Caco-2 (cell line): Measurements from ENCODE around the gene GRB14. TPM values are rescaled to one million over a fixed set of nuclear protein-coding genes. Genes with fewer than 3 reads are reported as not detected.

ENCODE experiments used
- BruUV-seq: library from RNA; stranded (reverse); fragments of 400-500 nt; replicated peaks from 2 replicates; lab custom pipeline; 2021; lab: Mats Ljungman, UMichigan
- CTCF ChIA-PET: fragments of 300-600 bp; sonication (Branson Sonifier 250); formaldehyde crosslinking; loops from one replicate; lab custom pipeline; 2022; ENCODE audit warnings: antibody characterized with exemption; lab: Charles Lee
- POLR2A ChIA-PET: fragments of 300-600 bp; sonication (Branson Sonifier 250); formaldehyde crosslinking; loops from one replicate; lab custom pipeline; 2022; ENCODE audit warnings: antibody characterized with exemption; lab: Charles Lee
- DNase-seq, 2 experiments: peaks; one replicate each; pipeline versions ENCODE4 v3.0.0 to v3.0.0-alpha.2; 2020 to 2022
- H3K27me3 ChIP-seq: replicated peaks from 2 replicates; pipeline ENCODE4 v1.6.0; 2011; ENCODE audit warnings: low read length; ENCODE audit not compliant: control insufficient read depth, insufficient read depth
- H3K36me3 ChIP-seq: 2 replicates; pipeline ENCODE4 v1.5.1; 2011; ENCODE audit warnings: low read length; ENCODE audit not compliant: control insufficient read depth, insufficient read depth
- H3K4me1 ChIP-seq: fragments of 250-450 bp; sonication (Bioruptor Pico); 2 replicates; pipeline ENCODE4 v1.5.1; 2020; ENCODE audit warnings: mild to moderate bottlenecking
- H3K4me3 ChIP-seq: 2 replicates; pipeline ENCODE4 v1.5.1; 2011; ENCODE audit warnings: low read depth, mild to moderate bottlenecking, control low read depth, low read length
- H3K9me3 ChIP-seq: fragments of 250-450 bp; sonication (Bioruptor Pico); 2 replicates; pipeline ENCODE4 v1.5.1; 2020; ENCODE audit warnings: mild to moderate bottlenecking, moderate library complexity
- H3K27ac Mint-ChIP-seq: one replicate; pipeline ENCODE4 v1.8.0; 2022; ENCODE audit warnings: mixed read lengths; ENCODE audit not compliant: unreplicated experiment
- H3K27me3 Mint-ChIP-seq: one replicate; pipeline ENCODE4 v1.8.0; 2022; ENCODE audit warnings: mixed read lengths; ENCODE audit not compliant: insufficient read depth, unreplicated experiment
- H3K36me3 Mint-ChIP-seq: one replicate; pipeline ENCODE4 v1.8.0; 2022; ENCODE audit warnings: mild to moderate bottlenecking, mixed read lengths; ENCODE audit not compliant: insufficient read depth, unreplicated experiment
- H3K4me1 Mint-ChIP-seq: one replicate; pipeline ENCODE4 v1.8.0; 2022; ENCODE audit warnings: low read depth, mixed read lengths; ENCODE audit not compliant: unreplicated experiment
- H3K4me3 Mint-ChIP-seq: one replicate; pipeline ENCODE4 v1.8.0; 2022; ENCODE audit warnings: mild to moderate bottlenecking, moderate library complexity, mixed read lengths; ENCODE audit not compliant: unreplicated experiment
- H3K9me3 Mint-ChIP-seq: one replicate; pipeline ENCODE4 v1.8.0; 2022; ENCODE audit warnings: mixed read lengths; ENCODE audit not compliant: unreplicated experiment
- intact Hi-C: fragments of 100-400 bp; cut with micrococcal nuclease; formaldehyde crosslinking; loops from one replicate; pipeline ENCODE4 v1.10.0; 2022; ENCODE audit not compliant: unreplicated experiment
- total RNA-seq: library from RNA; stranded (reverse); gene quantifications from 2 replicates; pipeline ENCODE4 v1.2.3, GENCODE V29; 2022
- TF ChIP-seq, protein P1 (sequence below), 2 experiments: fragments of 200-600 bp in 1 of 2; IDR thresholded peaks; 1 replicate in 1 of 2; 2 replicates in 1 of 2; pipeline versions ENCODE4 v1.5.1 to v1.8.0; 2011 to 2022; ENCODE audit warnings: antibody characterized with exemption in 1 of 2, control low read depth in 1 of 2, inconsistent platforms in 1 of 2, low read depth in 1 of 2, low read length in 1 of 2, mild to moderate bottlenecking in 1 of 2, moderate library complexity in 1 of 2; ENCODE audit not compliant: insufficient read depth in 1 of 2, severe bottlenecking in 1 of 2, unreplicated experiment in 1 of 2

The GRB14 gene
- total RNA-seq, 1 experiment from 2014 or later, result 12.7 TPM

DNA sequence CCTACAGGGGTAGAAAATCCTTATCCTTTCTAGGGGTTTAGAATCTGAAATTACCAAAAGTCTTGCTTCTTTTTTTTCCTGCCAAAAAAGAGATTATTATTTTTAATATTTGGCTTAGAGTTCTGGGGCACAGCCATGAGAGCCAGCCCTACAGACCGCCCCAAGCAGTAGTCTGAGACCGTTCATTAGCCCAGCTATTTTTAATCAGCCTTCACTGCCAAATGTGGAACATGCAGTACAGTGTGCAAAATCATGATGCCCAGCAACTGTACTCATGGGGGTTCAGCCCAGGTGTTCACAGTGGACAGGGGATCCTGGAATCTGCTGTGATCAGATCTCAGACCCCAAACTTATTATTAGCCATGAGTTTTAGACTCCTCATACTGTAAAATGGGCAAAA, 60.4 kb downstream of the GRB14 start:
- Mint-ChIP-seq H3K27me3 (no peaks in the 10 kb centered on the region), H3K36me3 (no peaks in the 10 kb centered on the region), H3K9me3 (no peaks in the 10 kb centered on the region), H3K4me1 (no peaks in the 10 kb centered on the region), H3K27ac (no peak overlapping the region), H3K4me3 (no peak overlapping the region)
- POLR2A ChIA-PET, result no interaction called here
- BruUV-seq, result no TSS peak
- CTCF ChIA-PET, result interaction anchor here (1.1 to 1.3 kb wide), 3 partner anchors 14 to 159 kb away, joined by 8 to 17 read pairs (median 8); no protein-coding TSS in a partner anchor
- no peak for DNase-seq
- intact Hi-C loops, result loop anchor here (1.0 kb wide), 3 partner anchors 39 to 156 kb away; no protein-coding TSS in a partner anchor
- H3K4me1 ChIP-seq, result 0 out of 2 replicates have a peak, but pooled peaks cover 4% of the 10 kb centered on the region
- no peaks in the 10 kb centered on the region for H3K9me3 ChIP-seq
- H3K27me3 ChIP-seq, result no peaks in the 10 kb centered on the region
- no peak overlapping the region for H3K4me3 ChIP-seq
- TF ChIP-seq, protein P1, sequence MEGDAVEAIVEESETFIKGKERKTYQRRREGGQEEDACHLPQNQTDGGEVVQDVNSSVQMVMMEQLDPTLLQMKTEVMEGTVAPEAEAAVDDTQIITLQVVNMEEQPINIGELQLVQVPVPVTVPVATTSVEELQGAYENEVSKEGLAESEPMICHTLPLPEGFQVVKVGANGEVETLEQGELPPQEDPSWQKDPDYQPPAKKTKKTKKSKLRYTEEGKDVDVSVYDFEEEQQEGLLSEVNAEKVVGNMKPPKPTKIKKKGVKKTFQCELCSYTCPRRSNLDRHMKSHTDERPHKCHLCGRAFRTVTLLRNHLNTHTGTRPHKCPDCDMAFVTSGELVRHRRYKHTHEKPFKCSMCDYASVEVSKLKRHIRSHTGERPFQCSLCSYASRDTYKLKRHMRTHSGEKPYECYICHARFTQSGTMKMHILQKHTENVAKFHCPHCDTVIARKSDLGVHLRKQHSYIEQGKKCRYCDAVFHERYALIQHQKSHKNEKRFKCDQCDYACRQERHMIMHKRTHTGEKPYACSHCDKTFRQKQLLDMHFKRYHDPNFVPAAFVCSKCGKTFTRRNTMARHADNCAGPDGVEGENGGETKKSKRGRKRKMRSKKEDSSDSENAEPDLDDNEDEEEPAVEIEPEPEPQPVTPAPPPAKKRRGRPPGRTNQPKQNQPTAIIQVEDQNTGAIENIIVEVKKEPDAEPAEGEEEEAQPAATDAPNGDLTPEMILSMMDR (IDR thresholded peaks at IDR 0.05; ENCODE audit: insufficient read depth in 1 of 2, low read depth in 1 of 2, low read length in 1 of 2, severe bottlenecking in 1 of 2, unreplicated experiment in 1 of 2), result no peak
- H3K36me3 ChIP-seq, result no peaks in the 10 kb centered on the region

DNA sequence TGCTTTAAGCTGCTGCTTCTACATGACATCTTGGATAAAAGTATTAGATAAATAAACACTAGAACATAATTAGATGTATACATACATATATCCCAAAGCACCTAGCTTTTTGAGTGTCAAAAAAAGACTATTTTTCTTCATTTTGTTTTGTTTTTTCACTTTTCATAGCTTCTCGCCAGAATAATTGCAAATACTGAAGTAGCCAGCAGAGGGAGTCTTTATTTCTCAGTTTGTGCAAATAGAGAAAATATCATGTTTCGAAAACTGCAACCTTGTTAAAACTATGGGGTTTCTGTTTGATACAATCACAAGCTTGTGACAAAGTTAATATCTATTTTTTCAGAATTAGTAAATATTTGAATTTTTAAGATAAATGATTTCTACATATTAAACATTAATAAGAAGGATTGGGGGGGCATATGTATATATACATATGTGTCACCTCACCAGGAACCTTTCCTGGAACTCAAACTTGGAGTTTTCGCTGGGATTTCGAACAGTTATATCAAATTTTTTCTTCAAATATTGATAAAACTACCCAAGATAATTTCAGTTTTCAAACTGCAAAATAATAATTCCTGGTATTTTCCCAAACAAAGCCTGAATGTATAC, 61.0 kb downstream of the GRB14 start:
- no peak overlapping the region for H3K4me3 Mint-ChIP-seq
- no TSS peak for BruUV-seq
- H3K4me1 ChIP-seq, result 0 out of 2 replicates have a peak, but pooled peaks cover 4% of the 10 kb centered on the region
- DNase-seq, result peak in 1 of 2 experiments; percentile 47
- no peak overlapping the region for H3K4me3 ChIP-seq
- no peak overlapping the region for H3K27ac Mint-ChIP-seq
- TF ChIP-seq, protein P1 (IDR thresholded peaks at IDR 0.05; ENCODE audit: insufficient read depth in 1 of 2, low read depth in 1 of 2, low read length in 1 of 2, severe bottlenecking in 1 of 2, unreplicated experiment in 1 of 2), result peak; percentile 74 to 76
- CTCF ChIA-PET, result interaction anchor here (0.5 to 1.3 kb wide), 6 partner anchors 10 to 160 kb away, joined by 3 to 17 read pairs (median 6); no protein-coding TSS in a partner anchor
- no peaks in the 10 kb centered on the region for H3K36me3 ChIP-seq
- H3K9me3 Mint-ChIP-seq, result no peaks in the 10 kb centered on the region
- no peaks in the 10 kb centered on the region for H3K27me3 Mint-ChIP-seq
- H3K36me3 Mint-ChIP-seq, result no peaks in the 10 kb centered on the region
- intact Hi-C loops, result loop anchor here (1.0 kb wide), 3 partner anchors 40 to 157 kb away; no protein-coding TSS in a partner anchor
- no peaks in the 10 kb centered on the region for H3K27me3 ChIP-seq
- H3K9me3 ChIP-seq, result no peaks in the 10 kb centered on the region
- POLR2A ChIA-PET, result no interaction called here
- peaks cover 2% of the 10 kb centered on the region for H3K4me1 Mint-ChIP-seq

DNA sequence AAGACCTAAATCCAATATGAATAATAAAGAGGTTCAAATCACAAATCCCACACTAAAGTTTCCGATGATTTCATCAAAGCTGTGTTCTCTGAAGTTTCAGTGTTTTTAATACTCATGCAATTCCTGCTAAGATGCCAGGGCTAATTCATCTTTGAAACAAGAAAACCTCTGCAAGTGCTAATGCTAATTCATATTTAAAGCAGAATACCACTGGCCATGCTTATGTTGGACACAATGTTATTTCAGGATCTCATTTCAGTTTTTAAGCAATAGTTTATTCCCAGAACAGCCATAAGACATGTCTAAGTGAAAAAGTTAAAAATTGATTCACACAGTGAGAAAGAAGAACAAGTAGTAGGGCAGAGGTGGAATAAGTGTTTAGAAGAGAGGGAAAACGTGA, 62.8 kb downstream of the GRB14 start:
- TF ChIP-seq, protein P1 (IDR thresholded peaks at IDR 0.05; ENCODE audit: insufficient read depth in 1 of 2, low read depth in 1 of 2, low read length in 1 of 2, severe bottlenecking in 1 of 2, unreplicated experiment in 1 of 2), result no peak
- H3K4me3 ChIP-seq, result no peak overlapping the region
- H3K4me3 Mint-ChIP-seq, result no peak overlapping the region
- no TSS peak for BruUV-seq
- ChIA-PET CTCF (no interaction called here), POLR2A (no interaction called here)
- H3K9me3 Mint-ChIP-seq, result no peaks in the 10 kb centered on the region
- DNase-seq, result no peak
- intact Hi-C loops, result no loop called here
- H3K4me1 ChIP-seq, result 0 out of 2 replicates have a peak, but pooled peaks cover 4% of the 10 kb centered on the region
- H3K27me3 ChIP-seq, result no peaks in the 10 kb centered on the region
- H3K27me3 Mint-ChIP-seq, result no peaks in the 10 kb centered on the region
- H3K27ac Mint-ChIP-seq, result no peak overlapping the region
- no peaks in the 10 kb centered on the region for H3K36me3 Mint-ChIP-seq
- H3K9me3 ChIP-seq, result no peaks in the 10 kb centered on the region
- peaks cover 6% of the 10 kb centered on the region for H3K4me1 Mint-ChIP-seq
- H3K36me3 ChIP-seq, result no peaks in the 10 kb centered on the region
